Breast epithelium (tissue), 3 donors: ENCODE data around the gene ADAMTS13.
A peak's percentile ranks its signal among the peaks of the same experiment; 100 is the strongest.

Source experiments
- CTCF ChIP-seq, 3 donors: fragments of 450-650 bp; IDR thresholded peaks; one replicate each; pipeline ENCODE4 v1.5.1; 2016 to 2017; ENCODE audit warnings: antibody characterized with exemption in 3 of 3, mild to moderate bottlenecking in 3 of 3, moderate library complexity in 3 of 3
- POLR2A ChIP-seq: fragments of 450-650 bp; IDR thresholded peaks from one replicate; pipeline ENCODE4 v1.6.1; 2016; ENCODE audit warnings: antibody characterized with exemption, mild to moderate bottlenecking, moderate library complexity
- POLR2AphosphoS5 ChIP-seq, 3 donors: sonication (generic); formaldehyde crosslinking; IDR thresholded peaks; one replicate each; pipeline ENCODE4 v1.6.1; 2017; ENCODE audit warnings: antibody characterized with exemption in 3 of 3

GRCh38 chr9:133417541-133418461 lies 4.4 kb upstream of the ADAMTS13 start, which contains the start of gene REXO4:
- TF ChIP-seq CTCF (IDR thresholded peaks at IDR 0.05) (peak in 1 of 3 donors; percentile 8), POLR2AphosphoS5 (IDR thresholded peaks at IDR 0.05) (peak; percentile 55 to 65 (median 65)), POLR2A (no peak)
